ENCODE data around the gene WDR90. TPM values are rescaled to one million over a fixed set of nuclear protein-coding genes. Genes with fewer than 3 reads are reported as not detected.

Gene WDR90
- total and polyA plus RNA-seq, 2 experiments from 2014 or later = 26.5 to 32.3 TPM

- Histone ChIP-seq H3K4me1 (ENCODE audit: low read depth) (peaks cover 8% of the 10 kb centered on the region), H3K9me3 (ENCODE audit: low read depth) (no peaks in the 10 kb centered on the region), H3K36me3 (no peaks in the 10 kb centered on the region), H3K4me3 (no peak overlapping the region), H3K27me3 (peaks cover 75% of the 10 kb centered on the region), H3K27ac (no peak overlapping the region)
- DNase-seq (ENCODE audit: low read depth in 1 of 2, low spot score in 1 of 2) = no peak
- TF ChIP-seq CTCF (IDR thresholded peaks at IDR 0.05; ENCODE audit: low read depth, low read length) = no peak
Measured at GRCh38 chr16:693364-693763, 44.2 kb downstream of the WDR90 start.

- peaks cover 8% of the 10 kb centered on the region for H3K4me1 ChIP-seq (ENCODE audit: low read depth)
- no peak overlapping the region for H3K4me3 ChIP-seq
- no peak overlapping the region for H3K27ac ChIP-seq
- peaks cover 79% of the 10 kb centered on the region for H3K27me3 ChIP-seq
- no peak for DNase-seq (ENCODE audit: low read depth in 1 of 2, low spot score in 1 of 2)
- TF ChIP-seq CTCF (IDR thresholded peaks at IDR 0.05; ENCODE audit: low read depth, low read length) = no peak
- no peaks in the 10 kb centered on the region for H3K36me3 ChIP-seq
- H3K9me3 ChIP-seq (ENCODE audit: low read depth) = no peaks in the 10 kb centered on the region
Measured at GRCh38 chr16:693766-694165, 44.6 kb downstream of the WDR90 start.

GRCh38 chr16:694187-694862, 45.2 kb downstream of the WDR90 start:
- Histone ChIP-seq H3K4me1 (ENCODE audit: low read depth) (peaks cover 7% of the 10 kb centered on the region), H3K36me3 (no peaks in the 10 kb centered on the region), H3K27me3 (peaks cover 84% of the 10 kb centered on the region), H3K27ac (no peak overlapping the region), H3K9me3 (ENCODE audit: low read depth) (no peaks in the 10 kb centered on the region), H3K4me3 (no peak overlapping the region)
- DNase-seq (ENCODE audit: low read depth in 1 of 2, low spot score in 1 of 2) = peak in 1 of 2 donors; percentile 29
- no peak for TF ChIP-seq CTCF (IDR thresholded peaks at IDR 0.05; ENCODE audit: low read depth, low read length)

GRCh38 chr16:694863-695354, 45.7 kb downstream of the WDR90 start:
- Histone ChIP-seq H3K27ac (no peak overlapping the region), H3K27me3 (peaks cover 90% of the 10 kb centered on the region), H3K4me1 (ENCODE audit: low read depth) (peaks cover 3% of the 10 kb centered on the region), H3K9me3 (ENCODE audit: low read depth) (no peaks in the 10 kb centered on the region), H3K36me3 (no peaks in the 10 kb centered on the region), H3K4me3 (no peak overlapping the region)
- TF ChIP-seq CTCF (IDR thresholded peaks at IDR 0.05; ENCODE audit: low read depth, low read length) = no peak
- no peak for DNase-seq (ENCODE audit: low read depth in 1 of 2, low spot score in 1 of 2)

- peak in 1 of 2 donors; percentile 28 for DNase-seq (ENCODE audit: low read depth in 1 of 2, low spot score in 1 of 2)
- no peak overlapping the region for H3K27ac ChIP-seq
- no peaks in the 10 kb centered on the region for H3K9me3 ChIP-seq (ENCODE audit: low read depth)
- peaks cover 96% of the 10 kb centered on the region for H3K27me3 ChIP-seq
- no peak for TF ChIP-seq CTCF (IDR thresholded peaks at IDR 0.05; ENCODE audit: low read depth, low read length)
- no peaks in the 10 kb centered on the region for H3K36me3 ChIP-seq
- peak overlapping the region; percentile 12 for H3K4me3 ChIP-seq
- peaks cover 3% of the 10 kb centered on the region for H3K4me1 ChIP-seq (ENCODE audit: low read depth)
Measured at GRCh38 chr16:695355-696089, 46.4 kb downstream of the WDR90 start.

Data from cardiac muscle cell (in vitro differentiated cells and primary cell).